H7 (cell line): ENCODE results near the gene NRBF2. TPM values are rescaled to one million over a fixed set of nuclear protein-coding genes. Genes with fewer than 3 reads are reported as not detected.

Source experiments
- DNase-seq: peaks from one replicate; pipeline ENCODE4 v3.0.0; 2012
- H3K27me3 ChIP-seq: 2 replicates; pipeline ENCODE4 v1.6.0; 2011; ENCODE audit warnings: mild to moderate bottlenecking, low read length; ENCODE audit not compliant: control insufficient read depth, insufficient read depth
- H3K36me3 ChIP-seq: replicated peaks from 2 replicates; pipeline ENCODE4 v1.5.1; 2011; ENCODE audit warnings: low read length; ENCODE audit not compliant: control insufficient read depth, insufficient read depth
- H3K4me3 ChIP-seq: 2 replicates; pipeline ENCODE4 v1.5.1; 2011; ENCODE audit warnings: low read depth, mild to moderate bottlenecking, control low read depth, low read length, moderate library complexity; ENCODE audit not compliant: insufficient read depth
- total RNA-seq: library from RNA; depleted of rRNA; stranded (reverse); fragments of >200 nt; shearing (Covaris generic); gene quantifications from 2 replicates; pipeline ENCODE4 v1.2.3, GENCODE V29; 2014

Gene NRBF2
- total RNA-seq, 1 experiment from 2014 or later: 27.3 TPM

DNA sequence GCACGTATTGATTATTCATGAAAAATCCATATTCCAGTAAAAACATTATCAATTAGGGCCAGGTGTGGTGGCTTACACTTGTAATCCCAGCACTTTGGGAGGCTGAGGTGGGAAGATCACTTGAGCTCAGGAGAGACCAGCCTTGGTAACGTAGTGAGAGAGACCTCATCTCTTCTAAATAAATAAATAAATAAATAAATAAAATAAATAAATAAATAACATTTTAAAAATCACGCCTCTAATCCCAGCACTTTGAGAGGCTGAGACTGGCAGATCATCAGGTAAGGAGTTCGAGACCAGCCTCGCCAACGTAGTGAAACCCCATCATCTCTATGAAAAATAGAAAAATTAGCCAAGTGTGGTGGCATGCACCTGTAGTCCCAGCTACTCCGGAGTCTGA, 32.1 kb downstream of the NRBF2 start:
- Histone ChIP-seq H3K4me3 (no peak overlapping the region), H3K27me3 (no peaks in the 10 kb centered on the region), H3K36me3 (peaks cover 11% of the 10 kb centered on the region)
- no peak for DNase-seq

DNA sequence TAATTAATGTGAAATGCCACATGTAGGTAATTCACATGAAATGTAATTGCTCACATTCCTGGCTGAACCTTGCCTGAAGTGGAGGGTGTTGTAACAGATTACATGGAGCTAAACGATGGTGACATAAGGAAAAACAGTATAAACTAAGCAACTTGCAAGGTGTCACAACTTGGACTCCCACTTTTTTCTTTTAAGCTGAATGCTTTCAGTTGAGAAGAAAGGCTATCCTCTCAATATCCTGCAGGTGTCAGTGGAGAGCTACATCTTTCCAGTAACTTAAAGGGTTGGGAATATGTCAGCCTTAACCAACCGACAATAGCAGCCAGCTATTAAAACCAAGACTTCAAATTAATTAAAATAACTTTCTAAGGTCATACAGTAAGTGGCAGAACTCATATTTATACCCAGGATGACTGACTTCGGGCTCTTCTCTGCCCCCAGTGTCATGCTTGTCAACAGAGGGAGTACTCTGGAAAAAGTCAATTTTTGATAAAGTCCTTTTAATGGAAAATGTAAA, 33.7 kb downstream of the NRBF2 start:
- DNase-seq: peak; percentile 11
- peaks cover 20% of the 10 kb centered on the region for H3K36me3 ChIP-seq
- H3K4me3 ChIP-seq: no peak overlapping the region
- H3K27me3 ChIP-seq: no peaks in the 10 kb centered on the region

DNA sequence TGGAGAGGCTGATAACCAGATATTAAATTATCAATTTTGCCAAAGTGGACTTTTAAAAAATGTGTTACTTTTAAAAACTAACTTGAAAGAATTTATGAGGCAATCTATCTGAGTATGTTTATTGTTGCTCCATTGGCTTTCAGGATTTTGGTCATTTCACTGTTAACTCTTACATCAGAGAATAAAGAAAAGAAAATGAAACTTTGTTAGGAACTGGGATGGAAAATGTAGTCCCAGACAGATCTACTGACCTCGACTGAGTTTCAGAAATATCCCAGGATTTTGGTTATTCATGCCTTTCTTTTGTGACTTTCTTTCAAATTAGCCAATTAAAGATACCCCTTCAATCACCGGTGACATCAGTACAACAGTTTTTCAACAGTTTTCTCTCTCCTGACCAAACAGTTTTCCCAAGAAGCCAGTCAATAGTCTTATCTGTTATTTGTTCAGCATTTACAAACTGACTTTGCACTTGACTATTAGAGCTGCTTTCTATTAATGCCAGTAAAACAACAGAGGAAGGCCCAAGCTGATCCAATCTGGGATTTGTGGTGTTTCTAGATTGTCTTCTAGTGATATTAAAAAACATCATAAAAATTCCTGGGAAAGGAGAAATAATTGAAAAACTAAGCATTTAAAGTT, 35.8 kb downstream of the NRBF2 start:
- Histone ChIP-seq H3K36me3 (peaks cover 29% of the 10 kb centered on the region), H3K4me3 (no peak overlapping the region), H3K27me3 (no peaks in the 10 kb centered on the region)
- no peak for DNase-seq

DNA sequence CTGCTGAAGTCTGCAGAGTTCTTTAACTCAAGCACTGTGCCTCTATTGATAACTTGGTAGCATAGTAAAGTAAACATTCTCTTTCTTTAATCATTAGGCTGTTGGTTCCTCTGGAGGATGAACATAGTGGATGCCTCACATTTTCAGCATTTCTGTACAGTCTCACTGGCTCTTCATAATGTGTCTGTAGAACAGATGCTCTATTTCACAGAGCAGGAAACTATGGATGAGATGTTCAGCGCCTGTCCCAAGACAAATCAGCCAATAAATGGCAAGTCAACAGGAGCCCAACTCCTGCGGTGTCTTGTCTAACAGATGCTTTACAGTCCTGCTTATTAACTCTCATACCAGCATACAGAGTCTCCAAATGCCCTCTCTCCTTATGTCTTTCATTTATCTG, 36.5 kb downstream of the NRBF2 start:
- Histone ChIP-seq H3K4me3 (no peak overlapping the region), H3K27me3 (no peaks in the 10 kb centered on the region), H3K36me3 (peaks cover 29% of the 10 kb centered on the region)
- no peak for DNase-seq

DNA sequence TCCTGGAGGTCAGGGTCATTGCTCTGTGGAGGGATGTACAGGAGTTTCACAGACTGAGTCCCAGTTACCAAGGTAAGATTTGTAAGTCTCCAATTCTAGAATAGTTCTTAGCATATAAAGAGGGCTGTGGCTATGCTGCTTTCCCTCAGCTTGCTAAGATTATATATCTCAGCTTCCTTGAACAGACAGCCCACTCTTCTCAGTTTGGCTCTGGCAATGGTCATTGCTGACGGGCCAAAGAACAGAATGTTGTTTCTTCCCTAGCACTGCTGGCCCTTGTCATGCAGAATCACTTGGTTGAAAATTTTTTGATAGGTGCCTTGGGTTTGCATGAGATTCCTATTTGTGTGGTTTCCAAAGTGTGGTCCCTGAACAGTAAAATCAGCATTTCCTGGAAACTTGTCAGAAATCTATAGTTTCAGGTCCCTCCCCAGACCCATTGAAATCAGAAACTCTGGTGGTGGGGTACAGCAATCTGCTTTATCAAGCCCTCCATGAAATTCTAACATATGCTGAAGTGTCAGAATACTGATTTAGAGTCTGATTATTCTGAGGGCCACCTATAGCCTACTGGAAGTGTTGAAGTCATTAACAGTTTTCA, 38.2 kb downstream of the NRBF2 start:
- Histone ChIP-seq H3K4me3 (no peak overlapping the region), H3K27me3 (no peaks in the 10 kb centered on the region), H3K36me3 (peaks cover 40% of the 10 kb centered on the region)
- no peak for DNase-seq

DNA sequence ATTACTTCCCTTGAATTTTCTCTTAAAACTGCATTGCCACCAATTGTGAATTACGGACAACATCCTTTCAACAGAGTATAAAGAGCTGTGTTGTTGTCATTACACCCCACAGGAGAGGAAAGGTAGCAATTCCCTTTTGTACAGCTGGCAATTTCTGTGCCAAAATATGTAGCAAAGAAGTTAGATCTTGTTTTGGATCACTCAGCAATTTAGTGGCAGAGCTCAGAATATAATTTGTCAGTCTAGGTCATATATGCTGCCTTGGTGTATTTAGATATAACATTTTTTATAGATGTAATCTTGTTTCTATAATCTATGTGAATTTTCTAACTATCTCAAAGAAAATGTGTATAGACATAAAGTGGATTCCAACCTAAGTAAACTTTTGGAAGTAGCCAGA, 38.8 kb downstream of the NRBF2 start:
- Histone ChIP-seq H3K4me3 (no peak overlapping the region), H3K27me3 (no peaks in the 10 kb centered on the region), H3K36me3 (peaks cover 43% of the 10 kb centered on the region)
- no peak for DNase-seq

DNA sequence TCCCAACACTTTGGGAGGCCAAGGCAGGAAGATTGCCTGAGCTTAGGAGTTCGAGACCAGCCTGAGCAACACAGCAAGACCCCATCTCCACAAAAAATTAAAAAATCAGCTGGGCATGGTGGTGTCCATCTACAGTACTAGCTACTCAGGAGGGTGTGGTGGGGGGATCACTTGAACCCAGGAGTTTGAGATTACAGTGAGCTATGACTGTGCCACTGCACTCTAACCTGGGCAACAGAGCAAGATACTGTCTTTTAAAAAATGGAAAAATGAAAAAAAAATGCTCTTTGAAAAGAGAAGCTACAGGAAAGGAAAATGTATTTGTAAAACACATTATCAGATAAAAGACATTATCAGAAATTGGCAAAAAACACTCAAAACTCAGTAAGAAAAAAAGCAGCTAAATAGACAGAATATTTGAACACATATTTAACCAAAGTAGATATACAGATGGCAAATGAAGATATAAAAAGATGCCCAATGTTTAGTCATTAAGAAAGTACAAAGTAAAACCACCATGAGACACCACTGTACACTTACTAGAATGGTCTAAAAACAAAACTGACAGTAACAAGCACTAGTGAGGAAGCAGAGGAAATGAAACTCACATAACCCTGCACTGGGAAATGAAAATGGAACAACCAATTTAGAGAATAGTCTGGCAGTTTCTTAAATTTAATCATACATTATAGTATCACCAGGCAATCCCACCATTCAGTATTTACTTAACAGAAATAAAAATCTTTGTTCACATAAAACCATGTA, 40.5 kb downstream of the NRBF2 start:
- no peak overlapping the region for H3K4me3 ChIP-seq

DNA sequence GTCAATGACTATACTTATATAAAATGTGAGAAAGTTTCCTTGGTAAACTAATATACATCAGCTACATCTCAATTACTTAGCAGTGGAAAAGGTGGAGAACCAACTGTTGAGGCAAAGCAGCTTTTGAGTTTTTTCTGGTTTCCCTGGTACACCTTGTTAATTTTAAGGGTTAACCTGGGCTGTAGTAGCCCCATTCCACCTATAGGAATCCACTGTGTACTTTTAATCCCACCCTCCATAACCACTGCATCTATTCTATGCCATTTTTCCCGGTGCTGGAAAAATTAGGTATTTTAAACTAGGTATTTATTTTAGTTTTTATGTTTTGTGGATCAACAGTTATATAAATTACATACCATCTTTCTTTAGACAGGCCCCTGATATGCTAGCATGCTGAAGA, 42.4 kb downstream of the NRBF2 start:
- peaks cover 45% of the 10 kb centered on the region for H3K36me3 ChIP-seq
- DNase-seq: no peak

More for the DNA sequence above, 40.5 kb downstream of the NRBF2 start:
- DNase-seq: no peak
- peaks cover 51% of the 10 kb centered on the region for H3K36me3 ChIP-seq
- H3K27me3 ChIP-seq: no peaks in the 10 kb centered on the region

DNA sequence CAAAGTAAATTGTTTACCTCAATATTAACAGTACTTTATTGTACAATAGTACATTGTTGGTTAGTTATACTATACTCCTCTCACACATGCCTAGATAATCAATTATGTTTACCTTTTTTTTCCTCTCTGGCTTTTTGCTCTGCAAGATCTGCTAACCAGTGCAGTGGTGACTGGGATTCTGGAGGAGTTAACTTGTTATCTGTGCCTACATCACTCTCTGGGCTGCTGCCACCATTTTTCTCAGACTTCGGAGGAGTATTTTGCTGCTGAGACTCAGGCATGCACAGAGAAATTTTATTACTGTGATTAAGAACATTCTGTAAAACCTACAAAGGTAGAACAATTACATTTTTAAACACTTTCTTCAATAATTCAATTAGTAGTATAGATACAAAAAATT, 59.7 kb downstream of the NRBF2 start:
- Histone ChIP-seq H3K4me3 (no peak overlapping the region), H3K36me3 (peaks cover 39% of the 10 kb centered on the region), H3K27me3 (no peaks in the 10 kb centered on the region)
- DNase-seq: no peak

More for the DNA sequence above, 42.4 kb downstream of the NRBF2 start:
- Histone ChIP-seq H3K27me3 (no peaks in the 10 kb centered on the region), H3K4me3 (no peak overlapping the region)

DNA sequence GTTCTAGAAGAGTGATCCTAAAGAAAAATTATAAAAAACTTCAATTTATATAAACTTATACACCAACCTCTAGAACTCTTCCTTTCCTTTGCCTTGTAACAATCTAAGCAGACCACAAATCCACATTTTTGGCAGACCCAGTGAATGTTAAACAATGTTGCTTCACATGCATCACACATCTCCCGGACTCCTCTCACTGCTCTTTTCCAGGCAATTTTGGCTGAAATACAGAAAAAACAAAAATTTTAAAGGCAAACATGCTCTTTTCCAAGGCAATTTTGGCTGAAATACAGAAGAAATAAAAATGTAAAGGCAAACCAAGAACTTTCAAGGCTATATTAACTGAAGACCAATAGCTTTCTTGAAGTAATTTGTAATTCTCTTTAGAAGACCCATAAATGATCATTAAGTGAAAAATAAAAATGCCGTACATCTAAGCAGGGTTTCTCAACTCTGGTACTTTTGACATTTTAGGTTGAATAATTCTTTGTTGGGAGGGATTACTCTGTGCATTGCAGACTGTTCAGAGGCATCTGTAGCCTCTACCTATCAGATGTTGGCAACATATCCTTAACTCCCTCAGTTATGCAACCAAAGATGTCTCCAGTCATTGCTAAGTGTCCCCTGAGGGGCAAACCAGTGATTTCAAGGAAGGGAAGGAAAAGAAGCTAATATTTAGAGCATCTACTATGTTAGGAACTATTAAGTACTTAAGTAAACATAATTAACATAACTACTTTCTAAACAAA, 64.4 kb downstream of the NRBF2 start:
- H3K4me3 ChIP-seq: no peak overlapping the region
- DNase-seq: no peak
- H3K36me3 ChIP-seq: peaks cover 37% of the 10 kb centered on the region
- no peaks in the 10 kb centered on the region for H3K27me3 ChIP-seq

DNA sequence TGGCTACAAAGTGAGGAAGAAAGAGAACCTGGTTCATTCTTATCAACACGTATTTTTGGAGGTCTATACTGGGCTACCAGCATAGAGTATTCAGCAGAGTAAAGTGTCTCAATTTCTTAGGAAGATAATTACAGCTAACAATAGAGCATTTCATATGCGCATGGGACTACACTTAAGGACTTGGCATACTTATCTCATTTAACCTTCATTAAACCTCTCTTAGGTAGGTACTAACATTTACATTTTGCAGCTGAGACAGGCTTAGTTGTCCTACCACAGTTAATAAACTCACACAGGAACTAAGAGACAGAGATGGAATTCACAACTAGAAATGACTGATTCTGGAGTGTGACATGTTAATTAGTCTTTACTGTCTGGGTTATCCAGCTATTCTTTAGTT, 66.6 kb downstream of the NRBF2 start:
- DNase-seq: no peak

DNA sequence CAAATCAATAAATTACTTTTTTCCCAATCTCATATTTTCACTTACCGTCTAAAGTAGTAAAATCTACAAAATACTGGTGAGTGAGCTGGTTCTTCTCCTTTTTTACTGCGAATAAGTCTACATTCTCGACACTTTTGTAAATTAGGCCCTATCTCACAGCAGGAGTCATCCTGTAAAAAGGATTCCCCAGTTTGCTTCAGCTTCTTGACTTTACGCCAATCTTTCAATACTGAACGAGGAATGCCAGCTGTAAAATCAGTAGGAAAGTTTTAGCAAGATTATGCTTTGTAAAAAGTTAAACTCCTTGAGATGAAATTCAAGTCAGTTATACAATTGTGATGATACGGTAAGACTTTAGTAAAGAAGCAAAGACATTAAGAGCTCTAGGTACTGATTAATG, 67.3 kb downstream of the NRBF2 start:
- no peaks in the 10 kb centered on the region for H3K27me3 ChIP-seq
- DNase-seq: no peak
- no peak overlapping the region for H3K4me3 ChIP-seq
- H3K36me3 ChIP-seq: peaks cover 29% of the 10 kb centered on the region

More for the DNA sequence above, 66.6 kb downstream of the NRBF2 start:
- Histone ChIP-seq H3K4me3 (no peak overlapping the region), H3K27me3 (no peaks in the 10 kb centered on the region), H3K36me3 (peaks cover 32% of the 10 kb centered on the region)

DNA sequence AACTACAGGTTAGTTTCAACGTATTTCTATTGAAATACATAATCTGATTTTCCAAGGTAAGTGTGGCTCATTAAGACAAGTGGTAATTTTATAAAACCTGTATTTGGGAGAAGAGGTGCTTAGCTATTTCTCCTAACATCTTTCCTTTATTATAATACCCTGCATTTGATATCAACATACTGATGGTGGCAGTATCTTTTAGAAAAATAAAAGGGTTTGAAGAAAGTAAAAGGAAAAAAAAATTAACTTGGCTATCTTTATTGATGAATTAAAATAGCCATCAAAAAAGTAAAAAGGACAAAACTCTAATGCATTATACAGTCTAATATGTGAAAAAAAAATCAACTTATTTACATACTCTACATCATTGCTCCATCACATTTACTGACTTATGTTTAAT, 68.0 kb downstream of the NRBF2 start:
- DNase-seq: no peak
- H3K27me3 ChIP-seq: no peaks in the 10 kb centered on the region
- H3K36me3 ChIP-seq: peaks cover 30% of the 10 kb centered on the region
- no peak overlapping the region for H3K4me3 ChIP-seq
